ENCODE data around the gene ZBTB42. TPM values are rescaled to one million over a fixed set of nuclear protein-coding genes. Genes with fewer than 3 reads are reported as not detected.

Gene ZBTB42
- total RNA-seq, 1 experiment from 2014 or later = 4.2 TPM

GRCh38 chr14:104798300-104799243 is 2.3 kb upstream of the ZBTB42 start:
- no peaks in the 10 kb centered on the region for H3K36me3 ChIP-seq (ENCODE audit: low read depth)
- H3K9me2 ChIP-seq (ENCODE audit: insufficient read depth) = no peaks in the 10 kb centered on the region
- no peak overlapping the region for H3K4me2 ChIP-seq
- no peak overlapping the region for H3K4me3 ChIP-seq
- H3K27me3 ChIP-seq (ENCODE audit: insufficient read depth, low read depth) = no peaks in the 10 kb centered on the region
- DNase-seq = no peak
- H2AFZ ChIP-seq = no peak overlapping the region
- H3K79me2 ChIP-seq (ENCODE audit: low read depth) = peaks cover 13% of the 10 kb centered on the region
- H3K27ac ChIP-seq = no peak overlapping the region
- TSS peak; percentile 0 for BruUV-seq (replicated peaks)
- H3K9me3 ChIP-seq (ENCODE audit: insufficient read depth, low read depth) = no peaks in the 10 kb centered on the region
- ChIA-PET POLR2A (ENCODE audit: unreplicated experiment) (no interaction called here), CTCF (no interaction called here)
- TF ChIP-seq EZH2 (IDR thresholded peaks at IDR 0.05; ENCODE audit: low read depth) (no peak), CTCF (conservative IDR thresholded peaks at IDR 0.05) (no peak)
- H3F3A ChIP-seq (ENCODE audit: insufficient read depth, low read depth) = peaks cover 29% of the 10 kb centered on the region
- H3K4me1 ChIP-seq (replicated peaks; ENCODE audit: insufficient read depth) = peaks cover 29% of the 10 kb centered on the region
- H4K20me1 ChIP-seq (ENCODE audit: insufficient read depth) = peaks cover 14% of the 10 kb centered on the region
- intact Hi-C loops (cut with micrococcal nuclease; ENCODE audit: unreplicated experiment) = no loop called here

DNA sequence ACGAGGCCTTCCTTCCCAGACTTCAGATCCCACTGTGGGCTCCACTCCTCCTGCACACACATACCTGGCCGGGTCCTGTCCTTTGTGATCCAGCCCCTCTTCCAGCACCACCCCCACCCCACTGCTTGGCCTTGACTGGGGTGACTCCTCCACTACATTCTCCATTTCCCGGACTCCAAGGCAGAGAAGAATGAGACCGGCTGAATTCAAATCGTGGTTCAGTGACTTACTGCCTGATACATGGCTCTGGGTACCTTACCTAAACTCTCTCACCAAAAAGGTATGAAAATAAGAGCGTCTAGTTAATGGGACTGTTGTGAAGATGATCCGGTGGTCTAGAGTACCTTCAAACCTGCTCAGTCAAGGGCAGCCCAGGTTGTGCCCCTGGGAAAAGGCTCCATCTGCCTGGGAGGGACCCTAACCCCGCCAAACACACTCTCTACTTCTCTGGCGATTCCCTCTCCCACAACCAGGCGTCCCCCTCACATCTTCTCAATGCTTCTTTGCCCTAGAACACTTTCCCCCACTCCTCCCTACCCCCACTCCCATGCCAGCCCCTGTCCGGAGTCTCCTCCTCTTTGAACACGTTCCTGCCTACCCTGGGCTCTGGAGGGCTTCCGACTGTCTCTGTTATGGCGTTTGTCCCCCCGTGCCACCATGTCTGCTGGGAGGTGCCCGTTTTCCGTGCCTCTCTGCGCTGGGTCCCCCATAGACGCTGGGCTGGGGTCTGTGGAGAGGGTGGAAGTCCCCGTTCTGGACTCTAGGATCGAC is 1.5 kb upstream of the ZBTB42 start:
- no peak for DNase-seq
- Histone ChIP-seq H3K4me1 (replicated peaks; ENCODE audit: insufficient read depth) (peaks cover 20% of the 10 kb centered on the region), H2AFZ (no peak overlapping the region), H3K9me2 (ENCODE audit: insufficient read depth) (no peaks in the 10 kb centered on the region), H3K4me2 (peak overlapping the region; percentile 64; the same call in 1 of the 2 replicates), H3K79me2 (ENCODE audit: low read depth) (peaks cover 5% of the 10 kb centered on the region), H4K20me1 (ENCODE audit: insufficient read depth) (peaks cover 5% of the 10 kb centered on the region), H3K4me3 (no peak overlapping the region; the same call in 1 of the 2 replicates), H3K27me3 (ENCODE audit: insufficient read depth, low read depth) (no peaks in the 10 kb centered on the region), H3K27ac (no peak overlapping the region), H3K36me3 (ENCODE audit: low read depth) (no peaks in the 10 kb centered on the region), H3F3A (ENCODE audit: insufficient read depth, low read depth) (peaks cover 32% of the 10 kb centered on the region), H3K9me3 (ENCODE audit: insufficient read depth, low read depth) (no peaks in the 10 kb centered on the region)
- TF ChIP-seq EZH2 (IDR thresholded peaks at IDR 0.05; ENCODE audit: low read depth) (no peak), CTCF (conservative IDR thresholded peaks at IDR 0.05) (no peak)
- ChIA-PET CTCF (no interaction called here), POLR2A (ENCODE audit: unreplicated experiment) (no interaction called here)
- no TSS peak for BruUV-seq (replicated peaks)
- intact Hi-C loops (cut with micrococcal nuclease; ENCODE audit: unreplicated experiment) = no loop called here

GRCh38 chr14:104800015-104800770 is 708 bp upstream of the ZBTB42 start:
- Histone ChIP-seq H2AFZ (0 out of 2 replicates have a peak overlapping the region, but pooled peaks have one; percentile 43), H3K9me3 (ENCODE audit: insufficient read depth, low read depth) (no peaks in the 10 kb centered on the region), H3F3A (ENCODE audit: insufficient read depth, low read depth) (peaks cover 34% of the 10 kb centered on the region), H4K20me1 (ENCODE audit: insufficient read depth) (peaks cover 4% of the 10 kb centered on the region), H3K9me2 (ENCODE audit: insufficient read depth) (no peaks in the 10 kb centered on the region), H3K27me3 (ENCODE audit: insufficient read depth, low read depth) (no peaks in the 10 kb centered on the region), H3K79me2 (ENCODE audit: low read depth) (no peaks in the 10 kb centered on the region), H3K4me3 (peak overlapping the region; percentile 35; the same call in 1 of the 2 replicates), H3K4me1 (replicated peaks; ENCODE audit: insufficient read depth) (peaks cover 20% of the 10 kb centered on the region), H3K27ac (no peak overlapping the region), H3K4me2 (peak overlapping the region; percentile 64), H3K36me3 (ENCODE audit: low read depth) (no peaks in the 10 kb centered on the region)
- intact Hi-C loops (cut with micrococcal nuclease; ENCODE audit: unreplicated experiment) = no loop called here
- CTCF ChIA-PET = no interaction called here
- POLR2A ChIA-PET (ENCODE audit: unreplicated experiment) = interaction anchor here (0.9 kb wide), 1 partner anchor 26 kb away, joined by 5 read pairs; no protein-coding TSS in a partner anchor
- TF ChIP-seq CTCF (conservative IDR thresholded peaks at IDR 0.05) = no peak
- no peak for TF ChIP-seq EZH2 (IDR thresholded peaks at IDR 0.05; ENCODE audit: low read depth)
- peak in 1 of 2 experiments; percentile 66 for DNase-seq
- BruUV-seq (replicated peaks) = no TSS peak

All from PC-9 (cell line).